Keratinocyte (primary cell): ENCODE measurements around the gene TRMT61B. TPM values are rescaled to one million over a fixed set of nuclear protein-coding genes. Genes with fewer than 3 reads are reported as not detected.

Experiments used
- DNase-seq: peaks from one replicate; pipeline ENCODE4 v3.0.0-alpha.2; 2011; ENCODE audit warnings: low read depth, missing footprints, low spot score
- FAIRE-seq: peaks from 2 replicates; lab custom pipeline; 2011; peaks lifted over from hg19 to GRCh38; lab: Jason Lieb, UNC
- H2AFZ ChIP-seq: 2 replicates; pipeline ENCODE4 v1.6.0; 2012; ENCODE audit warnings: low read length, control low read depth, inconsistent platforms; ENCODE audit not compliant: control insufficient read depth
- H3K27ac ChIP-seq: 2 replicates; pipeline ENCODE4 v1.5.1; 2011; ENCODE audit warnings: low read length; ENCODE audit not compliant: control insufficient read depth, insufficient read depth
- H3K27me3 ChIP-seq: 3 replicates; pipeline ENCODE4 v1.6.0; 2011; ENCODE audit warnings: low read length; ENCODE audit not compliant: control insufficient read depth, insufficient read depth; ENCODE audit errors: extremely low read depth
- H3K36me3 ChIP-seq, 2 experiments: 2 replicates in 1 of 2; 3 replicates in 1 of 2; pipeline ENCODE4 v1.5.1; 2011; ENCODE audit warnings: low read length in 2 of 2, mild to moderate bottlenecking in 1 of 2; ENCODE audit not compliant: control insufficient read depth in 2 of 2, insufficient read depth in 2 of 2; ENCODE audit errors: extremely low read depth in 1 of 2
- H3K4me1 ChIP-seq: 3 replicates; pipeline ENCODE4 v1.5.1; 2011; ENCODE audit warnings: low read length; ENCODE audit not compliant: control insufficient read depth, insufficient read depth; ENCODE audit errors: extremely low read depth
- H3K4me2 ChIP-seq: 3 replicates; pipeline ENCODE4 v1.6.0; 2011; ENCODE audit warnings: low read depth, low read length; ENCODE audit not compliant: control insufficient read depth, insufficient read depth; ENCODE audit errors: extremely low read depth
- H3K4me3 ChIP-seq, 3 experiments: fragments of 200-600 bp in 1 of 3; sonication (generic) in 1 of 3; 2 replicates in 2 of 3; 3 replicates in 1 of 3; pipeline ENCODE4 v1.5.1; 2011 to 2016; ENCODE audit warnings: low read length in 3 of 3, mild to moderate bottlenecking in 3 of 3, control low read depth in 2 of 3, inconsistent platforms in 1 of 3, low read depth in 1 of 3, mixed read lengths in 1 of 3, mixed run types in 1 of 3, moderate library complexity in 1 of 3; ENCODE audit not compliant: control insufficient read depth in 2 of 3, insufficient read depth in 2 of 3; ENCODE audit errors: extremely low read depth in 1 of 3
- H3K79me2 ChIP-seq: 2 replicates; pipeline ENCODE4 v1.6.0; 2012; ENCODE audit warnings: low read length; ENCODE audit not compliant: control insufficient read depth, insufficient read depth
- H3K9ac ChIP-seq: 3 replicates; pipeline ENCODE4 v1.6.0; 2011; ENCODE audit warnings: low read length; ENCODE audit not compliant: control insufficient read depth, insufficient read depth; ENCODE audit errors: extremely low read depth
- H3K9me1 ChIP-seq: 3 replicates; pipeline ENCODE4 v1.6.0; 2011; ENCODE audit warnings: low read length; ENCODE audit not compliant: control insufficient read depth, insufficient read depth; ENCODE audit errors: extremely low read depth
- H3K9me3 ChIP-seq: 2 replicates; pipeline ENCODE4 v1.5.1; 2012; ENCODE audit warnings: low read depth, low read length; ENCODE audit not compliant: control insufficient read depth
- H4K20me1 ChIP-seq: 3 replicates; pipeline ENCODE4 v1.6.0; 2011; ENCODE audit warnings: low read length; ENCODE audit not compliant: control insufficient read depth, insufficient read depth; ENCODE audit errors: extremely low read depth
- EZH2 ChIP-seq: IDR thresholded peaks from one replicate; pipeline ENCODE4 v1.6.1; 2012; ENCODE audit warnings: inconsistent platforms, mild to moderate bottlenecking, low read length, moderate library complexity
- dilution Hi-C: fragments of 300-500 bp; cut with MboI; formaldehyde crosslinking; loops from one replicate; pipeline ENCODE4 v1.7.0; 2020; ENCODE audit warnings: low sequenced_read_pairs; ENCODE audit not compliant: extremely low pct_ligation_motif_present
- polyA plus RNA-seq, 5 experiments: library from polyadenylated mRNA; depleted of rRNA in 3 of 5; stranded (reverse) in 3 of 5; stranded (forward) in 1 of 5; unstranded in 1 of 5; fragments of >200 nt; gene quantifications; 1 replicate in 1 of 5; 2 replicates in 3 of 5; 3 replicates in 1 of 5; pipeline versions ENCODE4 v1.2.1 to v1.2.3, GENCODE V29; 2011 to 2012; ENCODE audit warnings: missing spikeins in 2 of 5, low read depth in 1 of 5, low replicate concordance in 1 of 5
- TF ChIP-seq, protein P1 (sequence below), 3 experiments: IDR thresholded peaks in 1 of 3; conservative IDR thresholded peaks in 1 of 3; optimal IDR thresholded peaks in 1 of 3; 2 replicates in 2 of 3; 3 replicates in 1 of 3; pipeline versions ENCODE3 to v1.5.1; 2011; ENCODE audit warnings: low read length in 3 of 3, mild to moderate bottlenecking in 3 of 3, moderate library complexity in 2 of 3, control low read depth in 1 of 3, inconsistent platforms in 1 of 3; ENCODE audit not compliant: insufficient read depth in 2 of 3; ENCODE audit errors: extremely low read depth in 1 of 3

The TRMT61B gene
- polyA plus RNA-seq, 1 donor (not counting 4 experiments of a cell fraction or from before 2014, with no cell fraction given): 16.2 TPM

- Histone ChIP-seq H3K27ac (peak overlapping the region; percentile 31), H2AFZ (no peak overlapping the region), H3K36me3 (peaks cover 5 to 6% of the 10 kb centered on the region in 2 experiments), H3K9ac (peak overlapping the region; percentile 47), H3K9me3 (no peaks in the 10 kb centered on the region), H3K79me2 (no peaks in the 10 kb centered on the region), H3K27me3 (no peaks in the 10 kb centered on the region), H3K4me1 (peaks cover 9% of the 10 kb centered on the region), H3K4me3 (peak overlapping the region in 1 of 3 experiments; percentile 71), H4K20me1 (no peaks in the 10 kb centered on the region), H3K4me2 (peak overlapping the region; percentile 68), H3K9me1 (no peaks in the 10 kb centered on the region)
- DNase-seq: no peak
- dilution Hi-C loops: no loop called here
- FAIRE-seq: no peak
- TF ChIP-seq, protein P1, sequence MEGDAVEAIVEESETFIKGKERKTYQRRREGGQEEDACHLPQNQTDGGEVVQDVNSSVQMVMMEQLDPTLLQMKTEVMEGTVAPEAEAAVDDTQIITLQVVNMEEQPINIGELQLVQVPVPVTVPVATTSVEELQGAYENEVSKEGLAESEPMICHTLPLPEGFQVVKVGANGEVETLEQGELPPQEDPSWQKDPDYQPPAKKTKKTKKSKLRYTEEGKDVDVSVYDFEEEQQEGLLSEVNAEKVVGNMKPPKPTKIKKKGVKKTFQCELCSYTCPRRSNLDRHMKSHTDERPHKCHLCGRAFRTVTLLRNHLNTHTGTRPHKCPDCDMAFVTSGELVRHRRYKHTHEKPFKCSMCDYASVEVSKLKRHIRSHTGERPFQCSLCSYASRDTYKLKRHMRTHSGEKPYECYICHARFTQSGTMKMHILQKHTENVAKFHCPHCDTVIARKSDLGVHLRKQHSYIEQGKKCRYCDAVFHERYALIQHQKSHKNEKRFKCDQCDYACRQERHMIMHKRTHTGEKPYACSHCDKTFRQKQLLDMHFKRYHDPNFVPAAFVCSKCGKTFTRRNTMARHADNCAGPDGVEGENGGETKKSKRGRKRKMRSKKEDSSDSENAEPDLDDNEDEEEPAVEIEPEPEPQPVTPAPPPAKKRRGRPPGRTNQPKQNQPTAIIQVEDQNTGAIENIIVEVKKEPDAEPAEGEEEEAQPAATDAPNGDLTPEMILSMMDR (optimal IDR thresholded peaks at IDR 0.05 in 1 of 3, IDR thresholded peaks at IDR 0.05 in 1 of 3, conservative IDR thresholded peaks at IDR 0.05 in 1 of 3; ENCODE audit: extremely low read depth in 1 of 3, insufficient read depth in 2 of 3, low read length in 3 of 3): no peak
- no peak for TF ChIP-seq EZH2
These were observed 60.2 kb downstream of the TRMT61B start for GRCh38 chr2:28809927-28810326.

- Histone ChIP-seq H3K9me1 (no peaks in the 10 kb centered on the region), H3K36me3 (peaks cover 2 to 22% of the 10 kb centered on the region in 2 experiments), H3K27me3 (no peaks in the 10 kb centered on the region), H3K4me3 (no peak overlapping the region), H3K79me2 (peaks cover 13% of the 10 kb centered on the region), H3K4me1 (peaks cover 31% of the 10 kb centered on the region), H3K9ac (peak overlapping the region; percentile 43), H2AFZ (no peak overlapping the region), H3K9me3 (no peaks in the 10 kb centered on the region), H4K20me1 (peaks cover 4% of the 10 kb centered on the region), H3K27ac (peak overlapping the region; percentile 74), H3K4me2 (peak overlapping the region; percentile 38)
- dilution Hi-C loops: no loop called here
- FAIRE-seq (peak; percentile 9), DNase-seq (peak; percentile 54)
- no peak for TF ChIP-seq EZH2
- TF ChIP-seq, protein P1 (optimal IDR thresholded peaks at IDR 0.05 in 1 of 3, IDR thresholded peaks at IDR 0.05 in 1 of 3, conservative IDR thresholded peaks at IDR 0.05 in 1 of 3; ENCODE audit: extremely low read depth in 1 of 3, insufficient read depth in 2 of 3, low read length in 3 of 3): no peak
These were observed 67.1 kb downstream of the TRMT61B start for GRCh38 chr2:28802975-28803429.
